H9 (cell line): ENCODE results near the gene CD19. TPM values are rescaled to one million over a fixed set of nuclear protein-coding genes. Genes with fewer than 3 reads are reported as not detected.

Experiments
- DNase-seq: peaks from one replicate; pipeline ENCODE4 v3.0.0-alpha.2; 2017
- H2AFZ ChIP-seq: one replicate; pipeline ENCODE4 v1.6.1; 2013; ENCODE audit warnings: mild to moderate bottlenecking, low read length, control low read depth, moderate library complexity
- H2AK5ac ChIP-seq: 2 replicates; pipeline ENCODE4 v1.6.1; 2013; ENCODE audit warnings: low read length, control low read depth, mixed read lengths; ENCODE audit not compliant: insufficient read length
- H2BK120ac ChIP-seq: one replicate; pipeline ENCODE4 v1.6.1; 2013; ENCODE audit warnings: low read depth, mild to moderate bottlenecking, low read length, control low read depth, inconsistent platforms; ENCODE audit not compliant: poor library complexity, severe bottlenecking
- H2BK12ac ChIP-seq: 2 replicates; pipeline ENCODE4 v1.6.1; 2013; ENCODE audit warnings: low read length, control low read depth, mixed read lengths, low read depth; ENCODE audit not compliant: insufficient read length
- H2BK15ac ChIP-seq: 2 replicates; pipeline ENCODE4 v1.6.1; 2013; ENCODE audit warnings: low read depth, low read length, control low read depth
- H2BK20ac ChIP-seq: one replicate; pipeline ENCODE4 v1.6.1; 2013; ENCODE audit warnings: low read depth, mild to moderate bottlenecking, low read length, control low read depth, inconsistent platforms; ENCODE audit not compliant: poor library complexity, severe bottlenecking
- H2BK5ac ChIP-seq: 2 replicates; pipeline ENCODE4 v1.6.1; 2013; ENCODE audit warnings: low read length, control low read depth, mixed read lengths; ENCODE audit not compliant: insufficient read length
- H3K14ac ChIP-seq: 2 replicates; pipeline ENCODE4 v1.6.1; 2013; ENCODE audit warnings: low read length, control low read depth; ENCODE audit not compliant: insufficient read depth
- H3K18ac ChIP-seq: 2 replicates; pipeline ENCODE4 v1.6.1; 2013; ENCODE audit warnings: low read depth, mild to moderate bottlenecking, mixed read lengths, low read length, control low read depth; ENCODE audit not compliant: insufficient read length
- H3K23ac ChIP-seq: 2 replicates; pipeline ENCODE4 v1.6.1; 2013; ENCODE audit warnings: low read length, control low read depth, mixed read lengths, low read depth; ENCODE audit not compliant: insufficient read length
- H3K23me2 ChIP-seq: 2 replicates; pipeline ENCODE4 v1.6.1; 2013; ENCODE audit warnings: low read depth, mild to moderate bottlenecking, mixed read lengths, low read length, control low read depth; ENCODE audit not compliant: insufficient read length, poor library complexity, severe bottlenecking
- H3K27ac ChIP-seq: 2 replicates; pipeline ENCODE4 v1.5.1; 2013; ENCODE audit warnings: low read length, control low read depth, mixed read lengths, low read depth; ENCODE audit not compliant: insufficient read length
- H3K27me3 ChIP-seq: 2 replicates; pipeline ENCODE4 v1.6.1; 2013; ENCODE audit warnings: low read length, control low read depth, inconsistent platforms; ENCODE audit not compliant: insufficient read depth
- H3K4ac ChIP-seq: 2 replicates; pipeline ENCODE4 v1.6.1; 2013; ENCODE audit warnings: low read depth, mild to moderate bottlenecking, control low read depth, inconsistent platforms, low read length, moderate library complexity
- H3K4me1 ChIP-seq: 2 replicates; pipeline ENCODE4 v1.6.1; 2013; ENCODE audit warnings: low read length, control low read depth, inconsistent platforms; ENCODE audit not compliant: insufficient read depth
- H3K4me2 ChIP-seq: 2 replicates; pipeline ENCODE4 v1.6.1; 2013; ENCODE audit warnings: low read length, control low read depth, mixed read lengths; ENCODE audit not compliant: insufficient read length, insufficient read depth
- H3K56ac ChIP-seq: 2 replicates; pipeline ENCODE4 v1.6.1; 2013; ENCODE audit warnings: low read depth, mild to moderate bottlenecking, mixed read lengths, low read length, control low read depth; ENCODE audit not compliant: insufficient read length
- H3K79me1 ChIP-seq: 2 replicates; pipeline ENCODE4 v1.6.1; 2013; ENCODE audit warnings: low read depth, mild to moderate bottlenecking, moderate library complexity, low read length, control low read depth, inconsistent platforms; ENCODE audit not compliant: insufficient read depth, poor library complexity, severe bottlenecking
- H3K79me2 ChIP-seq: 2 replicates; pipeline ENCODE4 v1.6.1; 2013; ENCODE audit warnings: low read length, control low read depth, inconsistent platforms; ENCODE audit not compliant: insufficient read depth
- H3K9ac ChIP-seq: 2 replicates; pipeline ENCODE4 v1.6.1; 2013; ENCODE audit warnings: low read length, control low read depth, mixed read lengths; ENCODE audit not compliant: insufficient read length; ENCODE audit errors: extremely low read depth
- H3K9me3 ChIP-seq: one replicate; pipeline ENCODE4 v1.6.1; 2013; ENCODE audit warnings: low read depth, low read length, inconsistent platforms; ENCODE audit not compliant: control insufficient read depth
- H3T11ph ChIP-seq: one replicate; pipeline ENCODE4 v1.6.1; 2013; ENCODE audit warnings: mild to moderate bottlenecking, low read length, control low read depth, inconsistent platforms
- H4K20me1 ChIP-seq: one replicate; pipeline ENCODE4 v1.6.1; 2013; ENCODE audit not compliant: control insufficient read depth, insufficient read length, insufficient read depth
- H4K5ac ChIP-seq: 2 replicates; pipeline ENCODE4 v1.6.1; 2013; ENCODE audit warnings: low read depth, mild to moderate bottlenecking, mixed read lengths, low read length, control low read depth; ENCODE audit not compliant: insufficient read length
- H4K8ac ChIP-seq: replicated peaks from 2 replicates; pipeline ENCODE4 v1.6.1; 2013; ENCODE audit warnings: low read length, control low read depth, mixed read lengths, low read depth; ENCODE audit not compliant: insufficient read length
- H4K91ac ChIP-seq: 2 replicates; pipeline ENCODE4 v1.6.1; 2013; ENCODE audit warnings: low read depth, mild to moderate bottlenecking, moderate library complexity, mixed read lengths, low read length, control low read depth; ENCODE audit not compliant: insufficient read length
- H3K27ac Mint-ChIP-seq, 3 experiments: 2 replicates in 2 of 3; 3 replicates in 1 of 3; pipeline ENCODE4 v1.8.0; 2020 to 2021; ENCODE audit warnings: mixed read lengths in 3 of 3, mild to moderate bottlenecking in 1 of 3, moderate library complexity in 1 of 3
- H3K27me3 Mint-ChIP-seq: 2 replicates; pipeline ENCODE4 v1.8.0; 2021; ENCODE audit warnings: low read depth, mild to moderate bottlenecking, moderate library complexity, mixed read lengths
- H3K36me3 Mint-ChIP-seq, 3 experiments: 2 replicates in 2 of 3; 3 replicates in 1 of 3; pipeline ENCODE4 v1.8.0; 2020 to 2021; ENCODE audit warnings: low read depth in 3 of 3, mixed read lengths in 3 of 3; ENCODE audit not compliant: insufficient read depth in 1 of 3
- H3K4me1 Mint-ChIP-seq, 2 experiments: 2 replicates each; pipeline ENCODE4 v1.8.0; 2020; ENCODE audit warnings: mixed read lengths in 2 of 2
- H3K4me3 Mint-ChIP-seq, 2 experiments: 2 replicates in 1 of 2; 3 replicates in 1 of 2; pipeline ENCODE4 v1.8.0; 2020 to 2021; ENCODE audit warnings: mild to moderate bottlenecking in 2 of 2, mixed read lengths in 2 of 2, moderate library complexity in 1 of 2
- H3K9me3 Mint-ChIP-seq, 2 experiments: 2 replicates in 1 of 2; 3 replicates in 1 of 2; pipeline ENCODE4 v1.8.0; 2020; ENCODE audit warnings: mild to moderate bottlenecking in 2 of 2, mixed read lengths in 2 of 2, moderate library complexity in 1 of 2
- CTCF ChIP-seq: fragments of 200-600 bp; sonication (generic); conservative IDR thresholded peaks from 3 replicates; pipeline ENCODE4 v1.8.0; 2021; ENCODE audit warnings: antibody characterized with exemption, mild to moderate bottlenecking
- WGBS: extraction: QIAGEN DNeasy Blood & Tissue Kit; methylation state at CpG from one replicate; pipeline ENCODE4 v1.1.7; 2013; ENCODE audit warnings: missing lambda C conversion rate, low lambda C conversion rate, mixed read lengths; ENCODE audit not compliant: insufficient read length; ENCODE audit errors: extremely low coverage; 5-methylcytosine and 5-hydroxymethylcytosine counted together
- total RNA-seq: library from RNA; stranded (reverse); gene quantifications from 2 replicates; pipeline ENCODE4 v1.2.1, GENCODE V29; 2021

CD19 gene
- total RNA-seq, 1 experiment from 2014 or later: 0.50 TPM

- Mint-ChIP-seq H3K4me1 (no peaks in the 10 kb centered on the region), H3K9me3 (no peaks in the 10 kb centered on the region), H3K27me3 (no peaks in the 10 kb centered on the region), H3K36me3 (peaks cover 4 to 46% (median 36%) of the 10 kb centered on the region in 3 experiments; a peak in 6 of 7 replicates), H3K4me3 (no peak overlapping the region), H3K27ac (no peak overlapping the region)
- Histone ChIP-seq H3K18ac (no peak overlapping the region), H3K56ac (no peak overlapping the region), H4K20me1 (no peaks in the 10 kb centered on the region), H3K27ac (no peak overlapping the region), H4K8ac (no peak overlapping the region), H3K27me3 (no peaks in the 10 kb centered on the region), H2BK15ac (no peak overlapping the region), H3K23me2 (no peaks in the 10 kb centered on the region), H2AK5ac (no peak overlapping the region), H2BK120ac (no peak overlapping the region), H2AFZ (no peak overlapping the region), H2BK20ac (no peak overlapping the region), H2BK5ac (no peak overlapping the region), H3K9ac (no peak overlapping the region), H3K4ac (no peak overlapping the region), H3K4me1 (no peaks in the 10 kb centered on the region), H3K23ac (no peak overlapping the region), H3K79me2 (no peaks in the 10 kb centered on the region), H3K9me3 (no peaks in the 10 kb centered on the region), H3K79me1 (no peaks in the 10 kb centered on the region), H4K91ac (no peak overlapping the region), H4K5ac (no peak overlapping the region), H3K4me2 (no peak overlapping the region), H2BK12ac (no peak overlapping the region), H3K14ac (no peak overlapping the region), H3T11ph (no peak overlapping the region)
- DNase-seq: no peak
- WGBS: no CpG with 5 or more reads among the region's 7 CpGs
- TF ChIP-seq CTCF: no peak
These were observed 14.7 kb upstream of the CD19 start for GRCh38 chr16:28917095-28917494.
